HCT116 (cell line): ENCODE measurements around the gene DUSP18. TPM values are rescaled to one million over a fixed set of nuclear protein-coding genes. Genes with fewer than 3 reads are reported as not detected.
A peak's percentile ranks its signal among the peaks of the same experiment; 100 is the strongest.

Source experiments
- ATAC-seq: fragments of 200-7000 bp; cut with Tn5 transposase; 2 replicates; pipeline ENCODE4 v1.9.1; 2020; ENCODE audit warnings: mild to moderate bottlenecking, moderate library complexity
- BruUV-seq: library from RNA; stranded (reverse); fragments of 400-500 nt; replicated peaks from 2 replicates; lab custom pipeline; 2021; lab: Mats Ljungman, UMichigan
- CTCF ChIA-PET: fragments of 300-600 bp; sonication (Branson Sonifier 250); formaldehyde crosslinking; loops from one replicate; lab custom pipeline; 2021; ENCODE audit warnings: antibody characterized with exemption; lab: Charles Lee
- POLR2A ChIA-PET: fragments of 300-600, 350-600 bp; sonication (Branson Sonifier 250); formaldehyde crosslinking; loops from one replicate; lab custom pipeline; 2021; ENCODE audit warnings: antibody characterized with exemption; lab: Charles Lee
- RAD21 ChIA-PET, 2 experiments: fragments of 300-600 bp; sonication (Branson Sonifier 250); formaldehyde crosslinking; loops; one replicate each; lab custom pipeline; 2023; ENCODE audit warnings: low total read pairs in 2 of 2; ENCODE audit not compliant: uncharacterized antibody in 2 of 2, unreplicated experiment in 2 of 2, low non-redundant PET in 1 of 2; lab: Charles Lee
- DNase-seq: peaks from one replicate; pipeline ENCODE4 v3.0.0-alpha.2; 2010; ENCODE audit warnings: low read depth, low spot score
- H2AFZ ChIP-seq: fragments of 200-600 bp; shearing (Covaris generic), sonication (generic); 2 replicates; pipeline ENCODE4 v1.6.1; 2017; ENCODE audit warnings: low read depth, mixed run types, mixed read lengths, antibody characterized with exemption, low read length; ENCODE audit not compliant: poor library complexity, severe bottlenecking
- H3K27ac ChIP-seq: 2 replicates; pipeline ENCODE4 v1.5.1; 2012; ENCODE audit warnings: low read depth, low read length
- H3K27me3 ChIP-seq: fragments of 200-600 bp; sonication (generic); 2 replicates; pipeline ENCODE4 v1.6.1; 2016; ENCODE audit warnings: mixed run types, low read length, mixed read lengths; ENCODE audit not compliant: insufficient read depth
- H3K36me3 ChIP-seq, 2 experiments: fragments of 200-500 bp in 1 of 2; fragments of 200-600 bp in 1 of 2; sonication (Bioruptor generic) in 1 of 2; sonication (generic) in 1 of 2; 2 replicates each; pipeline versions ENCODE4 v1.5.1 to v1.6.1; 2014 to 2016; ENCODE audit warnings: low read length in 2 of 2, inconsistent platforms in 1 of 2, mixed read lengths in 1 of 2, mixed run types in 1 of 2; ENCODE audit not compliant: insufficient read depth in 2 of 2, control insufficient read depth in 1 of 2
- H3K4me1 ChIP-seq, 2 experiments: fragments of 200-600 bp in 1 of 2; sonication (generic) in 1 of 2; 2 replicates each; pipeline versions ENCODE4 v1.5.1 to v1.6.1; 2012 to 2017; ENCODE audit warnings: low read length in 2 of 2, inconsistent platforms in 1 of 2, mild to moderate bottlenecking in 1 of 2, mixed read lengths in 1 of 2, mixed run types in 1 of 2, moderate library complexity in 1 of 2; ENCODE audit not compliant: insufficient read depth in 2 of 2, control insufficient read depth in 1 of 2
- H3K4me2 ChIP-seq: fragments of 200-600 bp; sonication (generic); 2 replicates; pipeline ENCODE4 v1.6.1; 2017; ENCODE audit warnings: mixed run types, low read length, mixed read lengths
- H3K4me3 ChIP-seq, 2 experiments: fragments of 200-600 bp in 1 of 2; sonication (generic) in 1 of 2; replicated peaks in 1 of 2; 2 replicates each; pipeline ENCODE4 v1.5.1; 2011 to 2016; ENCODE audit warnings: low read length in 2 of 2, control low read depth in 1 of 2, low read depth in 1 of 2, mild to moderate bottlenecking in 1 of 2, mixed read lengths in 1 of 2, mixed run types in 1 of 2
- H3K79me2 ChIP-seq: fragments of 200-600 bp; sonication (generic); 2 replicates; pipeline ENCODE4 v1.6.1; 2017; ENCODE audit warnings: mild to moderate bottlenecking, mixed run types, low read length, moderate library complexity, mixed read lengths; ENCODE audit not compliant: insufficient read depth
- H3K9ac ChIP-seq: fragments of 200-600 bp; sonication (generic); 2 replicates; pipeline ENCODE4 v1.6.1; 2016; ENCODE audit warnings: low read length, mixed read lengths
- H3K9me2 ChIP-seq: fragments of 200-600 bp; sonication (generic), shearing (Covaris generic); 2 replicates; pipeline ENCODE4 v1.6.1; 2017; ENCODE audit warnings: mixed run types, mild to moderate bottlenecking, moderate library complexity; ENCODE audit not compliant: insufficient read depth
- H3K9me3 ChIP-seq, 2 experiments: fragments of 200-500 bp in 1 of 2; fragments of 200-600 bp in 1 of 2; sonication (Bioruptor generic) in 1 of 2; sonication (generic) in 1 of 2; 2 replicates each; pipeline ENCODE4 v1.6.1; 2014 to 2017; ENCODE audit warnings: low read length in 2 of 2, mixed read lengths in 2 of 2, inconsistent platforms in 1 of 2, low read depth in 1 of 2, mild to moderate bottlenecking in 1 of 2, mixed run types in 1 of 2, moderate library complexity in 1 of 2; ENCODE audit not compliant: control insufficient read depth in 1 of 2, insufficient read depth in 1 of 2
- H4K20me1 ChIP-seq: fragments of 200-600 bp; sonication (generic), shearing (Covaris generic); 2 replicates; pipeline ENCODE4 v1.6.1; 2017; ENCODE audit warnings: mixed run types, mild to moderate bottlenecking, moderate library complexity; ENCODE audit not compliant: insufficient read depth
- CBX3 ChIP-seq: IDR thresholded peaks from 2 replicates; pipeline ENCODE4 v1.6.1; 2012; ENCODE audit warnings: low read depth
- CTCF ChIP-seq, 3 experiments: fragments of 200-600 bp in 1 of 3; sonication (generic) in 1 of 3; IDR thresholded peaks in 2 of 3; conservative IDR thresholded peaks in 1 of 3; 2 replicates each; pipeline ENCODE4 v1.5.1; 2012 to 2017; ENCODE audit warnings: low read depth in 2 of 3, low read length in 2 of 3, antibody characterized with exemption in 1 of 3, borderline replicate concordance in 1 of 3, control low read depth in 1 of 3, mild to moderate bottlenecking in 1 of 3, mixed read lengths in 1 of 3, mixed run types in 1 of 3, moderate library complexity in 1 of 3; ENCODE audit not compliant: insufficient read depth in 1 of 3
- EGR1 ChIP-seq: IDR thresholded peaks from 2 replicates; pipeline ENCODE4 v1.6.1; 2012; ENCODE audit warnings: low read depth
- ELF1 ChIP-seq: IDR thresholded peaks from 2 replicates; pipeline ENCODE4 v1.6.1; 2012; ENCODE audit warnings: low read depth, borderline replicate concordance
- FOSL1 ChIP-seq: IDR thresholded peaks from 2 replicates; pipeline ENCODE4 v1.6.1; 2012; ENCODE audit warnings: low read depth
- MAX ChIP-seq: IDR thresholded peaks from 2 replicates; pipeline ENCODE4 v1.6.1; 2012
- POLR2A ChIP-seq: IDR thresholded peaks from 2 replicates; pipeline ENCODE4 v1.7.0; 2011; ENCODE audit warnings: borderline replicate concordance; ENCODE audit not compliant: insufficient read depth, insufficient read length; ENCODE audit errors: extremely low read depth
- POLR2AphosphoS5 ChIP-seq: IDR thresholded peaks from 2 replicates; pipeline ENCODE4 v1.6.1; 2011; ENCODE audit warnings: mild to moderate bottlenecking, low read depth, low read length, moderate library complexity
- RAD21 ChIP-seq: IDR thresholded peaks from 2 replicates; pipeline ENCODE4 v1.6.1; 2012; ENCODE audit warnings: low read depth, mild to moderate bottlenecking
- SRF ChIP-seq: IDR thresholded peaks from 2 replicates; pipeline ENCODE4 v1.6.1; 2012; ENCODE audit warnings: low read depth
- TCF7L2 ChIP-seq: IDR thresholded peaks from 2 replicates; pipeline ENCODE4 v1.7.0; 2011; ENCODE audit warnings: borderline replicate concordance, inconsistent platforms; ENCODE audit not compliant: insufficient read depth, insufficient read length; ENCODE audit errors: extremely low read depth
- ZBTB33 ChIP-seq: IDR thresholded peaks from 2 replicates; pipeline ENCODE4 v1.6.1; 2011; ENCODE audit warnings: mild to moderate bottlenecking, low read length, moderate library complexity; ENCODE audit not compliant: insufficient replicate concordance; ENCODE audit errors: extremely low read depth
- ZNF274 ChIP-seq: fragments of 200-500 bp; sonication (Bioruptor generic); IDR thresholded peaks from 2 replicates; pipeline ENCODE4 v1.6.1; 2014; ENCODE audit warnings: mild to moderate bottlenecking, low read depth, low read length, inconsistent platforms
- intact Hi-C: fragments of 100-400 bp; cut with micrococcal nuclease; formaldehyde crosslinking; loops from 2 replicates; pipeline ENCODE4 v1.10.0; 2022
- total RNA-seq: library from RNA; stranded (reverse); gene quantifications from one replicate; pipeline ENCODE4 v1.2.1, GENCODE V29; 2021; ENCODE audit not compliant: unreplicated experiment

Gene DUSP18
- total RNA-seq, 1 experiment from 2014 or later: 9.7 TPM

GRCh38 chr22:30671071-30671470, 3.4 kb upstream of the DUSP18 start:
- Histone ChIP-seq H4K20me1 (no peaks in the 10 kb centered on the region), H3K79me2 (no peaks in the 10 kb centered on the region), H3K4me2 (no peak overlapping the region)
- DNase-seq (no peak), ATAC-seq (no peak)
- RAD21 ChIA-PET: no interaction called here
- TF ChIP-seq TCF7L2 (no peak), SRF (no peak), EGR1 (no peak), ZNF274 (no peak), CTCF (IDR thresholded peaks at IDR 0.05 in 2 of 3, conservative IDR thresholded peaks at IDR 0.05 in 1 of 3; ENCODE audit: borderline replicate concordance in 1 of 3, insufficient read depth in 1 of 3, low read depth in 2 of 3, low read length in 2 of 3) (no peak), POLR2AphosphoS5 (no peak), POLR2A (no peak)
- TF ChIP-seq, all 23 proteins: peak for 0
- no peaks in the 10 kb centered on the region for H3K9me3 ChIP-seq
- H3K27me3 ChIP-seq: no peaks in the 10 kb centered on the region
- no peak overlapping the region for H3K27ac ChIP-seq
- BruUV-seq: no TSS peak
- no peak overlapping the region for H2AFZ ChIP-seq
- intact Hi-C loops: no loop called here
- H3K36me3 ChIP-seq: no peaks in the 10 kb centered on the region
- H3K4me3 ChIP-seq: no peak overlapping the region
- peaks cover 13 to 24% of the 10 kb centered on the region in 2 experiments for H3K4me1 ChIP-seq
- H3K9ac ChIP-seq: no peak overlapping the region
- no peaks in the 10 kb centered on the region for H3K9me2 ChIP-seq
- CTCF ChIA-PET: no interaction called here
- POLR2A ChIA-PET: no interaction called here

- Histone ChIP-seq H3K9ac (peak overlapping the region; percentile 85), H3K79me2 (no peaks in the 10 kb centered on the region), H3K9me3 (no peaks in the 10 kb centered on the region), H3K4me2 (peak overlapping the region; percentile 99), H3K36me3 (peaks cover 0 to 3% of the 10 kb centered on the region in 2 experiments; a peak in 1 of 4 replicates), H3K27me3 (no peaks in the 10 kb centered on the region), H2AFZ (no peak overlapping the region), H3K27ac (peak overlapping the region; percentile 81), H3K4me1 (peaks cover 13 to 24% of the 10 kb centered on the region in 2 experiments), H4K20me1 (no peaks in the 10 kb centered on the region), H3K4me3 (peak overlapping the region; percentile 68 to 81), H3K9me2 (no peaks in the 10 kb centered on the region)
- TF ChIP-seq ZBTB33 (no peak), RAD21 (no peak), FOSL1 (no peak), ELF1 (no peak), CBX3 (no peak), MAX (no peak), ZNF274 (no peak)
- BruUV-seq: no TSS peak
- CTCF ChIA-PET: interaction anchor here (2.3 kb wide), 1 partner anchor 18 kb away, joined by 8 read pairs; no protein-coding TSS in a partner anchor
- RAD21 ChIA-PET: no interaction called here
- POLR2A ChIA-PET: interaction anchor here (1.1 to 1.9 kb wide), 2 partner anchors 10 to 34 kb away, joined by 3 to 4 read pairs; no protein-coding TSS in a partner anchor
- DNase-seq: peak; percentile 4
- ATAC-seq: peak; percentile 26; the same call in 1 of the 2 replicates
- intact Hi-C loops: no loop called here
These were observed 673 bp upstream of the DUSP18 start for GRCh38 chr22:30668386-30668710.
